Panc1 (cell line): Measurements from ENCODE around the gene ZCCHC8. TPM values are rescaled to one million over a fixed set of nuclear protein-coding genes. Genes with fewer than 3 reads are reported as not detected.
A peak's percentile ranks its signal among the peaks of the same experiment; 100 is the strongest.

ENCODE experiments used
- ATAC-seq: fragments of 200-7000 bp; cut with Tn5 transposase; 2 replicates; pipeline ENCODE4 v1.9.1; 2020; ENCODE audit warnings: mild to moderate bottlenecking, moderate library complexity
- BruUV-seq: library from RNA; stranded (reverse); fragments of 400-500 nt; replicated peaks from 2 replicates; lab custom pipeline; 2021; lab: Mats Ljungman, UMichigan
- CTCF ChIA-PET: fragments of 300-600 bp; sonication (Branson Sonifier 250); formaldehyde crosslinking; loops from one replicate; lab custom pipeline; 2022; ENCODE audit warnings: antibody characterized with exemption; lab: Charles Lee
- POLR2A ChIA-PET: fragments of 300-600 bp; sonication (Branson Sonifier 250); formaldehyde crosslinking; loops from one replicate; lab custom pipeline; 2022; ENCODE audit warnings: antibody characterized with exemption; lab: Charles Lee
- DNase-seq: peaks from one replicate; pipeline ENCODE4 v3.0.0-alpha.2; 2010; ENCODE audit warnings: low read depth, low spot score
- H3K27ac ChIP-seq: 2 replicates; pipeline ENCODE4 v1.5.1; 2011; ENCODE audit warnings: mild to moderate bottlenecking, low read length, inconsistent platforms
- H3K27me3 ChIP-seq: fragments of 200-500 bp; sonication (Bioruptor generic); 2 replicates; pipeline ENCODE4 v1.6.0; 2014; ENCODE audit warnings: low read length, inconsistent platforms; ENCODE audit not compliant: control insufficient read depth, insufficient read depth
- H3K36me3 ChIP-seq: fragments of 200-500 bp; sonication (Bioruptor generic); 2 replicates; pipeline ENCODE4 v1.5.1; 2014; ENCODE audit warnings: inconsistent platforms, mild to moderate bottlenecking, low read length, moderate library complexity; ENCODE audit not compliant: control insufficient read depth, insufficient read depth
- H3K4me1 ChIP-seq: 2 replicates; pipeline ENCODE4 v1.5.1; 2011; ENCODE audit warnings: inconsistent platforms, mild to moderate bottlenecking, low read length, moderate library complexity; ENCODE audit not compliant: control insufficient read depth, insufficient read depth
- H3K4me3 ChIP-seq, 2 experiments: 2 replicates each; pipeline ENCODE4 v1.5.1; 2011 to 2012; ENCODE audit warnings: low read depth in 2 of 2, low read length in 2 of 2, mild to moderate bottlenecking in 2 of 2, inconsistent platforms in 1 of 2, moderate library complexity in 1 of 2
- H3K9me3 ChIP-seq: fragments of 200-500 bp; sonication (Bioruptor generic); 2 replicates; pipeline ENCODE4 v1.5.1; 2014; ENCODE audit warnings: low read depth, mild to moderate bottlenecking, inconsistent platforms, low read length, moderate library complexity; ENCODE audit not compliant: control insufficient read depth, insufficient read depth
- CTCF ChIP-seq: fragments of 450-650 bp; IDR thresholded peaks from 2 replicates; pipeline ENCODE4 v1.5.1; 2017; ENCODE audit warnings: mild to moderate bottlenecking
- POLR2AphosphoS5 ChIP-seq: IDR thresholded peaks from 2 replicates; pipeline ENCODE4 v1.6.1; 2012; ENCODE audit warnings: mild to moderate bottlenecking, low read depth, low read length, moderate library complexity
- REST ChIP-seq, 2 experiments: IDR thresholded peaks; 2 replicates each; pipeline ENCODE4 v1.6.1; 2011 to 2012; ENCODE audit warnings: low read depth in 2 of 2, control low read depth in 1 of 2, low read length in 1 of 2, mild to moderate bottlenecking in 1 of 2, moderate library complexity in 1 of 2; ENCODE audit not compliant: insufficient read depth in 1 of 2
- TCF7L2 ChIP-seq: IDR thresholded peaks from 2 replicates; pipeline ENCODE4 v1.6.1; 2011; ENCODE audit warnings: mild to moderate bottlenecking, low read depth, low read length, inconsistent platforms
- in situ Hi-C: cut with HindIII; loops from 2 replicates; pipeline ENCODE4 v1.10.0; 2016; ENCODE audit warnings: low sequenced_read_pairs, low pct_unique_long_range_greater_than_20kb
- intact Hi-C: fragments of 100-400 bp; cut with micrococcal nuclease; formaldehyde crosslinking; loops from one replicate; pipeline ENCODE4 v1.10.0; 2022; ENCODE audit not compliant: unreplicated experiment
- total RNA-seq: library from RNA; stranded (reverse); gene quantifications from one replicate; pipeline ENCODE4 v1.2.1, GENCODE V29; 2021; ENCODE audit not compliant: unreplicated experiment

ZCCHC8 gene
- total RNA-seq, 1 experiment from 2014 or later, result 32.5 TPM

- no TSS peak for BruUV-seq
- in situ Hi-C loops (no loop called here), intact Hi-C loops (no loop called here)
- Histone ChIP-seq H3K27me3 (no peaks in the 10 kb centered on the region), H3K27ac (no peak overlapping the region), H3K9me3 (no peaks in the 10 kb centered on the region), H3K4me1 (peaks cover 6% of the 10 kb centered on the region), H3K4me3 (no peak overlapping the region), H3K36me3 (peaks cover 41% of the 10 kb centered on the region)
- CTCF ChIA-PET, result no interaction called here
- POLR2A ChIA-PET, result interaction anchor here (0.6 to 0.7 kb wide), 2 partner anchors 18 to 66 kb away, joined by 3 to 4 read pairs; no protein-coding TSS in a partner anchor
- ATAC-seq (no peak), DNase-seq (no peak)
- TF ChIP-seq TCF7L2, result no peak
- peak; percentile 69 for TF ChIP-seq POLR2AphosphoS5
These were observed 3.3 kb upstream of the ZCCHC8 start for GRCh38 chr12:122503783-122504590.

GRCh38 chr12:122503147-122503751 lies 2.5 kb upstream of the ZCCHC8 start:
- peak; percentile 66 for TF ChIP-seq POLR2AphosphoS5
- TF ChIP-seq CTCF, result no peak
- TF ChIP-seq TCF7L2, result no peak
- TF ChIP-seq REST (IDR thresholded peaks at IDR 0.05; ENCODE audit: insufficient read depth in 1 of 2, low read depth in 2 of 2, low read length in 1 of 2), result no peak
- in situ Hi-C loops, result no loop called here

More at GRCh38 chr12:122503147-122503751, 2.5 kb upstream of the ZCCHC8 start:
- ChIA-PET POLR2A (interaction anchor here (0.6 to 0.7 kb wide), 2 partner anchors 11 to 17 kb away, joined by 3 to 4 read pairs; no protein-coding TSS in a partner anchor), CTCF (no interaction called here)
- intact Hi-C loops, result no loop called here
- Histone ChIP-seq H3K36me3 (peaks cover 35% of the 10 kb centered on the region), H3K27me3 (no peaks in the 10 kb centered on the region), H3K27ac (no peak overlapping the region), H3K4me3 (no peak overlapping the region), H3K4me1 (peaks cover 6% of the 10 kb centered on the region), H3K9me3 (no peaks in the 10 kb centered on the region)
- no peak for DNase-seq
- ATAC-seq, result no peak
- BruUV-seq, result no TSS peak
